Smooth muscle cell (in vitro differentiated cells): Measurements from ENCODE around the gene SKAP2. TPM values are rescaled to one million over a fixed set of nuclear protein-coding genes. Genes with fewer than 3 reads are reported as not detected.

Source experiments
- DNase-seq: peaks from one replicate; lab custom pipeline; 2025; ENCODE audit not compliant: unreplicated experiment; lab: John Stamatoyannopoulos, UW
- H2AFZ ChIP-seq: fragments of 200-600 bp; sonication (generic); 2 replicates; pipeline ENCODE4 v1.6.0; 2016; ENCODE audit warnings: antibody characterized with exemption, low read depth, mild to moderate bottlenecking
- H3F3A ChIP-seq: fragments of 200-600 bp; sonication (generic); 2 replicates; pipeline ENCODE4 v1.6.0; 2017; ENCODE audit warnings: antibody characterized with exemption, low read depth
- H3K27ac ChIP-seq: fragments of 200-600 bp; sonication (generic); 2 replicates; pipeline ENCODE4 v1.5.1; 2016; ENCODE audit warnings: low read depth, mild to moderate bottlenecking
- H3K27me3 ChIP-seq: fragments of 200-600 bp; sonication (generic); 2 replicates; pipeline ENCODE4 v1.6.1; 2016; ENCODE audit warnings: low read depth, mild to moderate bottlenecking
- H3K36me3 ChIP-seq: fragments of 200-600 bp; sonication (generic); 2 replicates; pipeline ENCODE4 v1.5.1; 2016; ENCODE audit warnings: low read depth
- H3K4me1 ChIP-seq: fragments of 200-600 bp; sonication (generic); 2 replicates; pipeline ENCODE4 v1.5.1; 2016; ENCODE audit warnings: low read depth
- H3K4me2 ChIP-seq: fragments of 200-600 bp; sonication (generic); 2 replicates; pipeline ENCODE4 v1.6.0; 2016; ENCODE audit warnings: mild to moderate bottlenecking
- H3K4me3 ChIP-seq: fragments of 200-600 bp; sonication (generic); 2 replicates; pipeline ENCODE4 v1.5.1; 2016; ENCODE audit warnings: mild to moderate bottlenecking
- H3K79me2 ChIP-seq: fragments of 200-600 bp; sonication (generic); 2 replicates; pipeline ENCODE4 v1.6.0; 2016; ENCODE audit warnings: low read depth, mild to moderate bottlenecking
- H3K9ac ChIP-seq: fragments of 200-600 bp; sonication (generic); 2 replicates; pipeline ENCODE4 v1.6.0; 2016; ENCODE audit warnings: low read depth
- H3K9me3 ChIP-seq: fragments of 200-600 bp; sonication (generic); replicated peaks from 2 replicates; pipeline ENCODE4 v1.5.1; 2016; ENCODE audit warnings: low read depth
- H4K20me1 ChIP-seq: fragments of 200-600 bp; sonication (generic); 2 replicates; pipeline ENCODE4 v1.6.0; 2016; ENCODE audit warnings: low read depth
- CTCF ChIP-seq: fragments of 200-600 bp; sonication (generic); IDR thresholded peaks from 2 replicates; pipeline ENCODE4 v1.5.1; 2017; ENCODE audit warnings: borderline replicate concordance, mild to moderate bottlenecking, antibody characterized with exemption; ENCODE audit not compliant: insufficient read depth, poor library complexity, severe bottlenecking
- WGBS: methylation state at CpG from one replicate; pipeline ENCODE4 v1.1.7; 2016; ENCODE audit warnings: low lambda C conversion rate; 5-methylcytosine and 5-hydroxymethylcytosine counted together
- polyA plus RNA-seq: library from polyadenylated mRNA; unstranded; fragments of >200 nt; fragmentation: Nextera tagmentation; extraction: Ambion mirVana; gene quantifications from 2 replicates; pipeline ENCODE4 v1.2.1, GENCODE V29; 2016
- total RNA-seq: library from RNA; depleted of rRNA; stranded (reverse); fragments of >200 nt; gene quantifications from 2 replicates; pipeline ENCODE4 v1.2.3, GENCODE V29; 2014

The SKAP2 gene
- total and polyA plus RNA-seq, 2 experiments from 2014 or later, result 7.7 to 14.8 TPM

GRCh38 chr7:26859720-26860119, 4.7 kb downstream of the SKAP2 start:
- Histone ChIP-seq H3K9me3 (no peaks in the 10 kb centered on the region), H3K79me2 (no peaks in the 10 kb centered on the region), H3K4me2 (no peak overlapping the region), H4K20me1 (peaks cover 52% of the 10 kb centered on the region), H3K4me1 (peaks cover 7% of the 10 kb centered on the region), H3K27ac (no peak overlapping the region), H2AFZ (no peak overlapping the region), H3K9ac (no peak overlapping the region), H3K4me3 (no peak overlapping the region), H3K36me3 (no peaks in the 10 kb centered on the region), H3K27me3 (peaks cover 89% of the 10 kb centered on the region), H3F3A (no peaks in the 10 kb centered on the region)
- TF ChIP-seq CTCF, result no peak
- no peak for DNase-seq

GRCh38 chr7:26858735-26859134, 5.7 kb downstream of the SKAP2 start:
- Histone ChIP-seq H3K9ac (no peak overlapping the region), H3K27ac (no peak overlapping the region), H3K79me2 (no peaks in the 10 kb centered on the region), H3K9me3 (no peaks in the 10 kb centered on the region), H3K4me3 (no peak overlapping the region), H3K4me1 (peaks cover 7% of the 10 kb centered on the region), H2AFZ (no peak overlapping the region), H4K20me1 (peaks cover 54% of the 10 kb centered on the region), H3F3A (no peaks in the 10 kb centered on the region), H3K4me2 (no peak overlapping the region), H3K27me3 (peaks cover 96% of the 10 kb centered on the region), H3K36me3 (no peaks in the 10 kb centered on the region)
- DNase-seq, result no peak
- WGBS, result 75% methylated on average over 3 of the region's 3 CpGs
- TF ChIP-seq CTCF, result no peak

- H3K9me3 ChIP-seq, result no peaks in the 10 kb centered on the region
- no peak overlapping the region for H3K9ac ChIP-seq
- H3K4me3 ChIP-seq, result no peak overlapping the region
- H3K27me3 ChIP-seq, result peaks cover 91% of the 10 kb centered on the region
- H3K4me1 ChIP-seq, result peaks cover 7% of the 10 kb centered on the region
- H3K36me3 ChIP-seq, result no peaks in the 10 kb centered on the region
- no peak for TF ChIP-seq CTCF
- 53% methylated on average over 5 of the region's 5 CpGs for WGBS
- no peaks in the 10 kb centered on the region for H3F3A ChIP-seq
- H4K20me1 ChIP-seq, result peaks cover 54% of the 10 kb centered on the region
- no peak overlapping the region for H2AFZ ChIP-seq
- H3K4me2 ChIP-seq, result peak overlapping the region; percentile 81
- DNase-seq, result no peak
- H3K79me2 ChIP-seq, result no peaks in the 10 kb centered on the region
- H3K27ac ChIP-seq, result no peak overlapping the region
Measured at GRCh38 chr7:26858241-26858715, 6.1 kb downstream of the SKAP2 start.

DNA sequence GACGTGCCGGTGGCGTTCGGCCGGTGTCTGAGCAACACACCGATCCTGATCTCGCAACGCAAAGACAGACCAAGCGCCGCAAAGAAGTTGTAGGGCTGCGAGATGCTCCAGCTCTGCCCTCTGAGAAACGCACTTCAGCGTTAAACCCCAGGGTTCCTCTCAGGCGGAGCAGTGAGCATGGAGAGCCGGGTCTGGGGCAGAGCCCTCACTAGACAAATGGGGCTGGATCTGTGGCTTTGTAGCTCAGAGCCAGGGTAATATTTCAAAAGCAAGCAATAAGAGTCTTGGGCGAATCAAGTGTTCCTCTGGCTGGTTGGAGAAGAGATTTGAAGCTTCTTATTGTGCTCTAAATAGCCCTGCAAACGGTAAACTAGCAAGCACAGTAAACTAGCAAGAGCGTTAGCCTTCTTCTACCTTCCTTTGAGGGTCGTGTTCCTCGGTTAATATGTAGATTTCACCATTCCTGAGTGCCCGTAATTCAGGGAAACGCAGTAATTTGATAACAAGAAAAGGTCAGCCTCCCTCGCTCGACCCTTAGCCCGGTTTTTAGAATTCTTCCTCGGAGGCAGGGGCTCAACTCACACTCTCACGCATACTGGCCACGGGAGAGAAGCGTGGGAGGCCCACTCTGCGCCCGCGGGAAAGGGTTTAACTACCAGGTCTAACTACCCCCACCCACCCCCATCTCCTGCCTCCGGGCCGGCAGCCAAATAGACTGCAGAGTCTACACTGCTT, 6.7 kb downstream of the SKAP2 start:
- no peak overlapping the region for H3K27ac ChIP-seq
- H2AFZ ChIP-seq, result peak overlapping the region; percentile 82
- peaks cover 92% of the 10 kb centered on the region for H3K27me3 ChIP-seq
- peaks cover 7% of the 10 kb centered on the region for H3K4me1 ChIP-seq
- no peak for TF ChIP-seq CTCF
- peaks cover 54% of the 10 kb centered on the region for H4K20me1 ChIP-seq
- no peak for DNase-seq
- H3K36me3 ChIP-seq, result no peaks in the 10 kb centered on the region
- H3K4me3 ChIP-seq, result peak overlapping the region; percentile 40
- H3K4me2 ChIP-seq, result peak overlapping the region; percentile 81
- H3K9ac ChIP-seq, result no peak overlapping the region
- H3K9me3 ChIP-seq, result no peaks in the 10 kb centered on the region
- H3K79me2 ChIP-seq, result no peaks in the 10 kb centered on the region
- no peaks in the 10 kb centered on the region for H3F3A ChIP-seq
- 5% methylated on average over 34 of the region's 34 CpGs for WGBS
